ENCODE measurements around the gene GRB10.

The GRB10 gene

GRCh38 chr7:50644586-50644985, 138.1 kb downstream of the GRB10 start:
- no peaks in the 10 kb centered on the region for H3K9me3 ChIP-seq
- TF ChIP-seq CTCF (IDR thresholded peaks at IDR 0.05; ENCODE audit: low read depth, low read length), result no peak
- no peaks in the 10 kb centered on the region; the same call in 1 of the 2 replicates for H3K4me1 ChIP-seq
- H3K36me3 ChIP-seq, result no peaks in the 10 kb centered on the region
- no peaks in the 10 kb centered on the region for H3K27me3 ChIP-seq
- DNase-seq, result no peak
- no peak overlapping the region for H3K4me3 ChIP-seq (ENCODE audit: low read depth, low read length)

DNA sequence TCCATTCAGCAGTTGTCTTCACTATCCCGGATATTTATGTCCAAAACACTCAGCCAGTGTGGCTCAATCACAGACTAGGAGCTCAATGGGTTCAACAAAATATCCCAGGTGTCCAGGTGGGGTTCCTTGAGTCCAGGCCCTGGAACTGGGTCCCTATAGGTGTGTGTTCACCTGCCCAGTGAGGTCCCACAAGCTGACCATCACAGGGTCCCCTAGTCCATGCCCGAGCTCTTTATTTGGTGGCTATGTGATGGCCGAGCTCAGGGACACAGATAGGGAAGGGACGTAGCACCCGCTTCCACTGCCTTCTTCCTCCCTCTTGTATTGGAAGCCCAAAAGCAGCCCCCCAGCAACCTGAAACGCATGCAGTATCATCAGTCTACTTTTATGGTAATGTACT, 138.6 kb downstream of the GRB10 start:
- H3K4me1 ChIP-seq, result no peaks in the 10 kb centered on the region; the same call in 1 of the 2 replicates
- DNase-seq, result no peak
- TF ChIP-seq CTCF (IDR thresholded peaks at IDR 0.05; ENCODE audit: low read depth, low read length), result no peak
- no peaks in the 10 kb centered on the region for H3K27me3 ChIP-seq
- no peaks in the 10 kb centered on the region for H3K36me3 ChIP-seq
- no peaks in the 10 kb centered on the region for H3K9me3 ChIP-seq
- H3K4me3 ChIP-seq (ENCODE audit: low read depth, low read length), result no peak overlapping the region

DNA sequence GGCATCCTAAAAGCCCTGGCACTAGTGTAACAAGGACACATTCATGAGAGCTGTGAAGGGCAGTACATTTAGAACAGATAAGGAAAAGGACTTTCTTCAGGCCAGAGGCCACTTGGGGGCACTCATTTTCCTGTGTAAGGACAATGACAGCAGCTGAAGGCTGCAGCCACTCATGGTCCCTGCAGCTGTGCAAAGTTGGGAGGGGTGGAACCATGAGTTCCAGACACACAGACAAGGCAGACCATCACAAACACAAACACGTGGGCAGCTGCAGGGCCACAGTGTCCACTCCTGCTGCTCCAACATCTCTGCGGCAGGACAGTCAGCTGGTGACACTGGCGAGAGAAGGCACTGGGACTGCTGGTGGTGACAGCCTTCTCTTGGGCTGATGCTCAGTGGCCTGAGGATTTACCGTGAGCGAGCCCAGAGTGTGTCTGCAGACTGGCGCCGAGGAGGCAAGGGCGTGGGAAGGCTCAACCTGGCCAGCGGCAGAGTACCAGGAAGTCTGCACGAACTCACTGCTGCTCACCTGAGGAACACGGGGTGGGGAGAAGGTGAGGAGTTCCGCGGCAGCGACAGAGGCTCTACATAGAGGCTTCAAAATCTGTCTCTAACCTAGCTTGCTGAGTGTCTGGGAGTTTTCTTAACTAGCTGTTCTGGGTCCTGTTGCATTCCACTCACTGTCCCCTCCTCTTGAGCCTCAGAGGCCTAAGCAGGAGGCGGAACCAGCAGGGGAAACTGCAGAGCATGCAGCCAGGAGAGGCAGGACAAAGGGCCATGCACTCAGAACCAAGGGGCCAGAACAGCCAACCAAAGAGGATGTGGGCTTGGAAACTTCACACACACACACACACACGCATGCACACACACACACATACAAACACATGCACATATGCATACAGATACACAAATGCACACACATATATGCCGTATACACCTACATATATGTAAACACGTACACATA, 141.0 kb downstream of the GRB10 start:
- H3K4me3 ChIP-seq (ENCODE audit: low read depth, low read length), result no peak overlapping the region
- no peaks in the 10 kb centered on the region for H3K36me3 ChIP-seq
- TF ChIP-seq CTCF (IDR thresholded peaks at IDR 0.05; ENCODE audit: low read depth, low read length), result no peak
- no peaks in the 10 kb centered on the region for H3K27me3 ChIP-seq
- H3K9me3 ChIP-seq, result no peaks in the 10 kb centered on the region
- DNase-seq, result no peak
- H3K4me1 ChIP-seq, result no peaks in the 10 kb centered on the region; the same call in 1 of the 2 replicates

- Histone ChIP-seq H3K4me3 (ENCODE audit: low read depth, low read length) (no peak overlapping the region), H3K27me3 (no peaks in the 10 kb centered on the region), H3K4me1 (no peaks in the 10 kb centered on the region; the same call in 1 of the 2 replicates), H3K36me3 (no peaks in the 10 kb centered on the region), H3K9me3 (no peaks in the 10 kb centered on the region)
- no peak for DNase-seq
- no peak for TF ChIP-seq CTCF (IDR thresholded peaks at IDR 0.05; ENCODE audit: low read depth, low read length)
Observed at GRCh38 chr7:50640779-50641178, 141.9 kb downstream of the GRB10 start.

- no peaks in the 10 kb centered on the region for H3K27me3 ChIP-seq
- no peak for DNase-seq
- no peaks in the 10 kb centered on the region; the same call in 1 of the 2 replicates for H3K4me1 ChIP-seq
- H3K4me3 ChIP-seq (ENCODE audit: low read depth, low read length), result no peak overlapping the region
- H3K36me3 ChIP-seq, result no peaks in the 10 kb centered on the region
- H3K9me3 ChIP-seq, result no peaks in the 10 kb centered on the region
- TF ChIP-seq CTCF (IDR thresholded peaks at IDR 0.05; ENCODE audit: low read depth, low read length), result no peak
Observed at GRCh38 chr7:50640256-50640655, 142.4 kb downstream of the GRB10 start.

Measured in BE2C (cell line).